Astrocyte (in vitro differentiated cells and primary cell): ENCODE data around the gene PTX4. TPM values are rescaled to one million over a fixed set of nuclear protein-coding genes. Genes with fewer than 3 reads are reported as not detected.

ENCODE experiments used
- DNase-seq: peaks from one replicate; pipeline ENCODE4 v3.0.0-alpha.2; 2010; ENCODE audit warnings: low read depth
- FAIRE-seq: peaks from 2 replicates; lab custom pipeline; 2011; peaks lifted over from hg19 to GRCh38; lab: Jason Lieb, UNC
- H2AFZ ChIP-seq: 2 replicates; pipeline ENCODE4 v1.6.0; 2012; ENCODE audit warnings: low read depth, low read length, inconsistent platforms
- H3K27ac ChIP-seq: 2 replicates; pipeline ENCODE4 v1.5.1; 2011; ENCODE audit warnings: low read depth, low read length, inconsistent platforms
- H3K27me3 ChIP-seq: 2 replicates; pipeline ENCODE4 v1.6.0; 2011; ENCODE audit warnings: low read length, inconsistent platforms; ENCODE audit not compliant: insufficient read depth
- H3K36me3 ChIP-seq: 2 replicates; pipeline ENCODE4 v1.5.1; 2011; ENCODE audit warnings: low read length, inconsistent platforms; ENCODE audit not compliant: insufficient read depth
- H3K4me1 ChIP-seq: 2 replicates; pipeline ENCODE4 v1.5.1; 2011; ENCODE audit warnings: low read length, inconsistent platforms; ENCODE audit not compliant: insufficient read depth
- H3K4me2 ChIP-seq: 2 replicates; pipeline ENCODE4 v1.6.0; 2012; ENCODE audit warnings: low read length, inconsistent platforms
- H3K4me3 ChIP-seq: 2 replicates; pipeline ENCODE4 v1.5.1; 2011; ENCODE audit warnings: low read depth, mild to moderate bottlenecking, low read length, inconsistent platforms; ENCODE audit not compliant: insufficient read depth
- H3K79me2 ChIP-seq: 2 replicates; pipeline ENCODE4 v1.6.0; 2012; ENCODE audit warnings: mild to moderate bottlenecking, low read length, inconsistent platforms; ENCODE audit not compliant: insufficient read depth
- H3K9ac ChIP-seq: 2 replicates; pipeline ENCODE4 v1.6.0; 2012; ENCODE audit warnings: mild to moderate bottlenecking, low read length, inconsistent platforms
- H3K9me3 ChIP-seq: 2 replicates; pipeline ENCODE4 v1.5.1; 2012; ENCODE audit warnings: low read depth, mild to moderate bottlenecking, low read length, inconsistent platforms; ENCODE audit not compliant: insufficient read depth
- H4K20me1 ChIP-seq: 2 replicates; pipeline ENCODE4 v1.6.0; 2012; ENCODE audit warnings: low read length, inconsistent platforms; ENCODE audit not compliant: insufficient read depth
- H3K27ac Mint-ChIP-seq: one replicate; pipeline ENCODE4 v1.8.0; 2021; ENCODE audit warnings: mild to moderate bottlenecking, mixed read lengths; ENCODE audit not compliant: unreplicated experiment
- H3K27me3 Mint-ChIP-seq: one replicate; pipeline ENCODE4 v1.8.0; 2021; ENCODE audit warnings: low read depth, mixed read lengths; ENCODE audit not compliant: unreplicated experiment
- H3K36me3 Mint-ChIP-seq: one replicate; pipeline ENCODE4 v1.8.0; 2021; ENCODE audit warnings: low read depth, mixed read lengths; ENCODE audit not compliant: unreplicated experiment
- H3K4me1 Mint-ChIP-seq: one replicate; pipeline ENCODE4 v1.8.0; 2021; ENCODE audit warnings: low read depth, mixed read lengths; ENCODE audit not compliant: unreplicated experiment
- H3K4me3 Mint-ChIP-seq: one replicate; pipeline ENCODE4 v1.8.0; 2021; ENCODE audit warnings: mild to moderate bottlenecking, moderate library complexity, mixed read lengths; ENCODE audit not compliant: unreplicated experiment
- H3K9me3 Mint-ChIP-seq: one replicate; pipeline ENCODE4 v1.8.0; 2021; ENCODE audit warnings: mild to moderate bottlenecking, mixed read lengths; ENCODE audit not compliant: unreplicated experiment
- CTCF ChIP-seq: IDR thresholded peaks from 2 replicates; pipeline ENCODE4 v1.5.1; 2011; ENCODE audit warnings: low read depth, mild to moderate bottlenecking, inconsistent platforms, low read length, moderate library complexity; ENCODE audit not compliant: insufficient read depth
- EZH2 ChIP-seq: IDR thresholded peaks from 2 replicates; pipeline ENCODE4 v1.6.1; 2012; ENCODE audit warnings: mild to moderate bottlenecking, low read length, inconsistent platforms; ENCODE audit not compliant: insufficient read depth
- total RNA-seq: library from RNA; stranded (reverse); gene quantifications from 2 replicates; pipeline ENCODE4 v1.2.1, GENCODE V29; 2021

PTX4 gene
- total RNA-seq, 1 donor from 2014 or later = not detected

GRCh38 chr16:1472974-1473373, 15.8 kb downstream of the PTX4 start:
- peaks cover 11% of the 10 kb centered on the region for H3K9me3 Mint-ChIP-seq
- Histone ChIP-seq H4K20me1 (peaks cover 31% of the 10 kb centered on the region), H3K4me1 (peaks cover 31% of the 10 kb centered on the region), H3K27ac (no peak overlapping the region), H3K36me3 (no peaks in the 10 kb centered on the region), H3K9me3 (no peaks in the 10 kb centered on the region), H3K4me3 (no peak overlapping the region), H3K4me2 (peak overlapping the region; percentile 7), H3K27me3 (no peaks in the 10 kb centered on the region), H3K79me2 (peaks cover 56% of the 10 kb centered on the region), H3K9ac (no peak overlapping the region), H2AFZ (no peak overlapping the region)
- FAIRE-seq (no peak), DNase-seq (no peak)
- TF ChIP-seq EZH2 (no peak), CTCF (no peak)
- peaks cover 3% of the 10 kb centered on the region for H3K27me3 Mint-ChIP-seq
- H3K4me1 Mint-ChIP-seq = peaks cover 16% of the 10 kb centered on the region
- peak overlapping the region; percentile 5 for H3K27ac Mint-ChIP-seq
- H3K36me3 Mint-ChIP-seq = peaks cover 2% of the 10 kb centered on the region
- peak overlapping the region; percentile 55 for H3K4me3 Mint-ChIP-seq

- FAIRE-seq (no peak), DNase-seq (no peak)
- H3K4me3 ChIP-seq = no peak overlapping the region
- peaks cover 2% of the 10 kb centered on the region for H3K36me3 Mint-ChIP-seq
- peaks cover 68% of the 10 kb centered on the region for H3K79me2 ChIP-seq
- peaks cover 44% of the 10 kb centered on the region for H4K20me1 ChIP-seq
- H3K27ac ChIP-seq = peak overlapping the region; percentile 16
- H3K4me1 ChIP-seq = peaks cover 31% of the 10 kb centered on the region
- H3K27ac Mint-ChIP-seq = no peak overlapping the region
- H3K9ac ChIP-seq = no peak overlapping the region
- no peak overlapping the region for H2AFZ ChIP-seq
- H3K9me3 Mint-ChIP-seq = peaks cover 3% of the 10 kb centered on the region
- peaks cover 18% of the 10 kb centered on the region for H3K4me1 Mint-ChIP-seq
- no peaks in the 10 kb centered on the region for H3K36me3 ChIP-seq
- peak overlapping the region; percentile 68 for H3K4me2 ChIP-seq
- TF ChIP-seq CTCF (no peak), EZH2 (no peak)
- no peaks in the 10 kb centered on the region for H3K27me3 ChIP-seq
- H3K27me3 Mint-ChIP-seq = no peaks in the 10 kb centered on the region
- H3K9me3 ChIP-seq = no peaks in the 10 kb centered on the region
- peak overlapping the region; percentile 57 for H3K4me3 Mint-ChIP-seq
These were observed 17.1 kb downstream of the PTX4 start for GRCh38 chr16:1471569-1472194.
